Neuronal stem cell (in vitro differentiated cells): ENCODE data around the gene PDZD2.

Source experiments
- DNase-seq: peaks from one replicate; pipeline ENCODE4 v3.0.0-alpha.2; 2013; ENCODE audit warnings: low spot score
- H2AFZ ChIP-seq: one replicate; pipeline ENCODE4 v1.6.1; 2013; ENCODE audit warnings: mild to moderate bottlenecking, low read length, inconsistent platforms
- H2AK5ac ChIP-seq: 2 replicates; pipeline ENCODE4 v1.6.1; 2013; ENCODE audit warnings: low read depth, mild to moderate bottlenecking, inconsistent platforms, low read length, moderate library complexity, mixed read lengths
- H2BK120ac ChIP-seq: 2 replicates; pipeline ENCODE4 v1.6.1; 2013; ENCODE audit warnings: low read depth, mild to moderate bottlenecking, inconsistent platforms, low read length, moderate library complexity, mixed read lengths
- H2BK12ac ChIP-seq: one replicate; pipeline ENCODE4 v1.6.1; 2013; ENCODE audit warnings: low read length, inconsistent platforms
- H2BK15ac ChIP-seq: 2 replicates; pipeline ENCODE4 v1.6.1; 2013; ENCODE audit warnings: mild to moderate bottlenecking, low read length, inconsistent platforms, mixed read lengths
- H2BK5ac ChIP-seq: one replicate; pipeline ENCODE4 v1.6.1; 2013; ENCODE audit warnings: inconsistent platforms, mild to moderate bottlenecking, low read length, moderate library complexity
- H3K14ac ChIP-seq: one replicate; pipeline ENCODE4 v1.6.1; 2013; ENCODE audit warnings: low read length, inconsistent platforms
- H3K18ac ChIP-seq: 2 replicates; pipeline ENCODE4 v1.6.1; 2013; ENCODE audit warnings: low read length, inconsistent platforms
- H3K23ac ChIP-seq: 2 replicates; pipeline ENCODE4 v1.6.1; 2013; ENCODE audit warnings: low read depth, mild to moderate bottlenecking, mixed read lengths, low read length, inconsistent platforms; ENCODE audit not compliant: poor library complexity
- H3K27ac ChIP-seq: replicated peaks from 3 replicates; pipeline ENCODE4 v1.5.1; 2013; ENCODE audit warnings: low read length, inconsistent platforms
- H3K27me3 ChIP-seq, 3 experiments: 2 replicates each; pipeline ENCODE4 v1.6.1; 2013; ENCODE audit warnings: low read length in 3 of 3, mild to moderate bottlenecking in 2 of 3, inconsistent platforms in 1 of 3, low read depth in 1 of 3, mixed read lengths in 1 of 3, moderate library complexity in 1 of 3; ENCODE audit not compliant: control insufficient read depth in 3 of 3, insufficient read depth in 3 of 3
- H3K36me3 ChIP-seq, 2 donors: replicated peaks in 1 of 2; 2 replicates each; pipeline ENCODE4 v1.6.1; 2013; ENCODE audit warnings: low read length in 2 of 2; ENCODE audit not compliant: control insufficient read depth in 2 of 2, insufficient read depth in 2 of 2
- H3K4ac ChIP-seq: 2 replicates; pipeline ENCODE4 v1.6.1; 2013; ENCODE audit warnings: inconsistent platforms, mild to moderate bottlenecking, low read length, moderate library complexity
- H3K4me1 ChIP-seq, 2 donors: 1 replicate in 1 of 2; 2 replicates in 1 of 2; pipeline ENCODE4 v1.6.1; 2013; ENCODE audit warnings: low read length in 2 of 2, low read depth in 1 of 2; ENCODE audit not compliant: control insufficient read depth in 2 of 2, insufficient read depth in 1 of 2
- H3K4me2 ChIP-seq: one replicate; pipeline ENCODE4 v1.6.1; 2013; ENCODE audit warnings: mild to moderate bottlenecking, low read length, inconsistent platforms; ENCODE audit not compliant: insufficient read depth, poor library complexity, severe bottlenecking
- H3K4me3 ChIP-seq, 2 donors: 2 replicates each; pipeline ENCODE4 v1.5.1; 2013; ENCODE audit warnings: low read length in 2 of 2, mild to moderate bottlenecking in 2 of 2, inconsistent platforms in 1 of 2, moderate library complexity in 1 of 2
- H3K79me1 ChIP-seq: one replicate; pipeline ENCODE4 v1.6.1; 2013; ENCODE audit warnings: low read depth, mild to moderate bottlenecking, inconsistent platforms, low read length, moderate library complexity
- H3K9ac ChIP-seq: one replicate; pipeline ENCODE4 v1.6.1; 2013; ENCODE audit warnings: mild to moderate bottlenecking, low read depth, low read length, inconsistent platforms; ENCODE audit not compliant: poor library complexity
- H3K9me3 ChIP-seq, 2 donors: replicated peaks in 1 of 2; 2 replicates each; pipeline versions ENCODE3 to v1.6.1; 2013; ENCODE audit warnings: low read length in 2 of 2, mild to moderate bottlenecking in 2 of 2, inconsistent platforms in 1 of 2, low read depth in 1 of 2, mixed read lengths in 1 of 2, moderate library complexity in 1 of 2; ENCODE audit not compliant: control insufficient read depth in 2 of 2, insufficient read depth in 1 of 2
- H4K8ac ChIP-seq: one replicate; pipeline ENCODE4 v1.6.1; 2013; ENCODE audit warnings: low read depth, mild to moderate bottlenecking, inconsistent platforms, low read length, moderate library complexity
- H4K91ac ChIP-seq: one replicate; pipeline ENCODE4 v1.6.1; 2013; ENCODE audit warnings: low read length, low read depth, mild to moderate bottlenecking, inconsistent platforms; ENCODE audit not compliant: poor library complexity
- WGBS, 2 donors: extraction: QIAGEN DNeasy Blood & Tissue Kit; methylation state at CpG; one replicate each; pipeline ENCODE4 v1.1.7; 2013; ENCODE audit warnings: missing lambda C conversion rate in 2 of 2, mixed read lengths in 1 of 2; ENCODE audit not compliant: insufficient read length in 2 of 2, insufficient replicate concordance in 1 of 2; ENCODE audit errors: extremely low coverage in 2 of 2; 5-methylcytosine and 5-hydroxymethylcytosine counted together

The PDZD2 gene

DNA sequence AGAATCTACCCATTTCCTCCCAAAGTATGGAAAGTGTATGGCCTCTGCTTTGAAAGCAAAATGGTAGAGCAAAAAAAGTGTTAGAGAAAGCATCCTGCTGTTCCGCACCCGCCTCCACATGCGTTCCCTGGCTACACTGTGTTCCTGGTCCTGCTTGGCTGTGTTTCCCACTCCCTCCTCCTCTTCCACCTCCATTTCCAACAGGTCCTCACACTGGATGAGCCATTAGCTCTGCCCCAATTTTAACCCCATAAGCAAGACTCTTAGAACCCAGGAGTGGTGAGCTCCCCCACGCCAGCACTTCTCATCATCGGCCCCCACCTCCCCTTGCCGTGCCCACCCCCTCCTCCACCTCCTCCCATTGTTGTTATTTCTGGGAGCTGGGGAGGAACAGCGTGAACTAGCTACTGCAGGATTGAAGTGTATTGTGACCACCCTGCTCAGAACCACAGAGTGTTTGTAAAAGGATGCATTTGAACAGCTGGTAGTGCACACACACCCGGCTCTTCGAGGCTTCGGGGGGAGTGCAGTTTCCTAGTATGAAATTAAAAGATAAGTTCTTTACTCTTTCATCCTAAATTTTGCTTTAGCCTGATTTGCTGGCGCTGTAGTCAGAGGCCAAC is 120.0 kb downstream of the PDZD2 start:
- no peak overlapping the region for H2AK5ac ChIP-seq
- H2BK12ac ChIP-seq, result no peak overlapping the region
- H3K18ac ChIP-seq, result no peak overlapping the region
- no peak overlapping the region for H3K9ac ChIP-seq
- H3K4me1 ChIP-seq, result peaks cover 0 to 19% of the 10 kb centered on the region in 2 donors
- H3K4ac ChIP-seq, result no peak overlapping the region
- H3K23ac ChIP-seq, result no peak overlapping the region
- no peaks in the 10 kb centered on the region for H3K79me1 ChIP-seq
- no peak overlapping the region for H3K4me3 ChIP-seq
- H3K36me3 ChIP-seq, result no peaks in the 10 kb centered on the region
- no peaks in the 10 kb centered on the region for H3K27me3 ChIP-seq
- no peaks in the 10 kb centered on the region for H3K9me3 ChIP-seq
- H2BK5ac ChIP-seq, result no peak overlapping the region
- no peak overlapping the region for H2BK120ac ChIP-seq
- H4K91ac ChIP-seq, result no peak overlapping the region
- no peak overlapping the region for H4K8ac ChIP-seq
- H3K27ac ChIP-seq, result no peak overlapping the region
- H2BK15ac ChIP-seq, result no peak overlapping the region
- H3K14ac ChIP-seq, result no peak overlapping the region
- H3K4me2 ChIP-seq, result no peak overlapping the region
- no peak overlapping the region for H2AFZ ChIP-seq
- DNase-seq, result no peak
- WGBS, 2 donors, result no CpG with 5 or more reads among the region's 11 CpGs

DNA sequence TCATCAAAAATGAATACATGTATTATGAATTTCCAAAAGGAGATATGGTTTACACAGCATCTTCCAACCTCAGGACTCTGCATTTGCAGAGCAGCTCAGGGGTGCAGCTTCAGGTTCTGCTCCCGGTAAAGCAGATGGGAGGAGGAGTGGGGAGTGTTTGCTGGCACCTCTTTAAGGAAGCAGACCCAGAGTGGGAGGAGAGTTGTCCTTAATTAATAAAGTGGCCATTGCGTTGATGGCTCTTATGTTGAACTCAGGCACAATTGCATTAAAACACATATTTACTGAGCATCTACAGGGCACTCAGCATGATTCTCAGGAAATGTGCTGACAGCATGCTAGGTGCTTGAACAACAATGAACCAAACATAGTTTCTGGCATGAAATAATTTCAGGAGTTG is 121.0 kb downstream of the PDZD2 start:
- Histone ChIP-seq H2BK5ac (no peak overlapping the region), H3K27ac (no peak overlapping the region), H3K14ac (no peak overlapping the region), H3K9ac (no peak overlapping the region), H4K8ac (no peak overlapping the region), H3K4me3 (no peak overlapping the region), H3K27me3 (no peaks in the 10 kb centered on the region), H4K91ac (no peak overlapping the region), H3K23ac (no peak overlapping the region), H3K36me3 (no peaks in the 10 kb centered on the region), H2BK15ac (no peak overlapping the region), H3K9me3 (no peaks in the 10 kb centered on the region), H2AK5ac (no peak overlapping the region), H2BK12ac (no peak overlapping the region), H3K4me2 (no peak overlapping the region), H2BK120ac (no peak overlapping the region), H3K18ac (no peak overlapping the region), H3K4ac (no peak overlapping the region), H3K4me1 (peaks cover 0 to 12% of the 10 kb centered on the region in 2 donors), H2AFZ (no peak overlapping the region), H3K79me1 (no peaks in the 10 kb centered on the region)
- WGBS, 2 donors, result no CpG with 5 or more reads among the region's 2 CpGs
- no peak for DNase-seq

DNA sequence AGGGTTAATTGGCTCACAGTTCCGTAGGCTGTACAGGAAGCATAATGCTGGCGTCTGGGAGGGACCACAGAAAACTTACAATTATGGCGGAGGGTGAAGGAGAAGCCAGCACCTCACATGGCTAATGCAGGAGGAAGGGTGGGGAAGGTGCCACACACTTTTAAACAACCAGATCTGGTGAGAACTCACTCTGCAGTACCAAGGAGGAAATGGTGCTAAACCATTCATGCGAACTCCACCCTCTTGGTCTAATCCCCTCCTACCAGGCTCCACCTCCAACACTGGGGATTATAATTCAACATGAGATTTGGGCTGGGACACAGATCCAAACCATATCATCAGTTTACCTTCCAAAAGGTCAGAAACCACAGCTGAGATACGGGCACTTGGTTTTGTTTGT is 122.9 kb downstream of the PDZD2 start:
- H2BK12ac ChIP-seq, result no peak overlapping the region
- H3K9me3 ChIP-seq, result no peaks in the 10 kb centered on the region
- H3K4me3 ChIP-seq, result no peak overlapping the region
- no peak overlapping the region for H2BK15ac ChIP-seq
- H3K4me1 ChIP-seq, result peaks cover 0 to 10% of the 10 kb centered on the region in 2 donors
- no peak overlapping the region for H3K27ac ChIP-seq
- H3K23ac ChIP-seq, result no peak overlapping the region
- no peak overlapping the region for H3K18ac ChIP-seq
- H3K14ac ChIP-seq, result no peak overlapping the region
- no peaks in the 10 kb centered on the region for H3K36me3 ChIP-seq
- H3K4me2 ChIP-seq, result no peak overlapping the region
- H3K27me3 ChIP-seq, result no peaks in the 10 kb centered on the region
- no peak overlapping the region for H2BK120ac ChIP-seq
- H3K9ac ChIP-seq, result no peak overlapping the region
- no peak overlapping the region for H2BK5ac ChIP-seq
- no peak overlapping the region for H4K8ac ChIP-seq
- H4K91ac ChIP-seq, result no peak overlapping the region
- H2AK5ac ChIP-seq, result no peak overlapping the region
- no CpG with 5 or more reads among the region's 5 CpGs for WGBS, 2 donors
- no peak for DNase-seq
- H2AFZ ChIP-seq, result no peak overlapping the region
- H3K4ac ChIP-seq, result no peak overlapping the region
- H3K79me1 ChIP-seq, result no peaks in the 10 kb centered on the region

DNA sequence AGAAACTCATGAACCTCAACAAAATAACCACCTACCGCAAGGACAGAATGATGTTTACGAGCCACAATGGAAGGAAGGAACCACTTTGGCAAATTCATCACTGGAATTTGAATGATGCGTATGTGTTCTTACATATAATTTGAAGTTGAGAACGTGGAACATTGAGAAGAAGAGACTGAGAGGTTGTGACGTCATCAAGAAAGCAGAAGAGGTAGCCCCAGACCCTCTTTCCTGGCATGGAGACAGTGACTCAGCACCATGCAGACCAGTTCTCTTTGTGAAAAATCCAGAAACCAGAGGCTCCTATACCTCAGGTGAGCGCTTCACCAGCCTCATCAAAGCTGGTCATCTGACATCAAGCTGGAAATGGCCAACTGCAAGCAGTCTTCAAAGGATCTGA is 124.5 kb downstream of the PDZD2 start:
- Histone ChIP-seq H3K79me1 (no peaks in the 10 kb centered on the region), H2BK15ac (no peak overlapping the region), H3K9ac (no peak overlapping the region), H2BK5ac (no peak overlapping the region), H2AK5ac (no peak overlapping the region), H4K91ac (no peak overlapping the region), H3K27ac (no peak overlapping the region), H3K4me1 (peaks cover 0 to 7% of the 10 kb centered on the region in 2 donors), H2BK120ac (no peak overlapping the region), H3K4me2 (no peak overlapping the region), H3K36me3 (no peaks in the 10 kb centered on the region), H2AFZ (no peak overlapping the region), H3K18ac (no peak overlapping the region), H3K23ac (no peak overlapping the region), H4K8ac (no peak overlapping the region), H3K4me3 (no peak overlapping the region), H2BK12ac (no peak overlapping the region), H3K9me3 (no peaks in the 10 kb centered on the region), H3K4ac (no peak overlapping the region), H3K14ac (no peak overlapping the region), H3K27me3 (no peaks in the 10 kb centered on the region)
- no peak for DNase-seq
- no CpG with 5 or more reads among the region's 6 CpGs for WGBS, 2 donors
